Muscle of leg (tissue), 16 donors: ENCODE results near the gene LRRC41. TPM values are rescaled to one million over a fixed set of nuclear protein-coding genes. Genes with fewer than 3 reads are reported as not detected.

ENCODE experiments used
- DNase-seq: peaks from one replicate; pipeline ENCODE4 v3.0.0; 2013
- H3K27ac ChIP-seq: one replicate; pipeline ENCODE4 v1.5.1; 2013; ENCODE audit warnings: mild to moderate bottlenecking, low read length, control low read depth
- H3K27me3 ChIP-seq: one replicate; pipeline ENCODE4 v1.6.1; 2013; ENCODE audit warnings: low read length; ENCODE audit not compliant: control insufficient read depth, insufficient read depth
- H3K36me3 ChIP-seq: one replicate; pipeline ENCODE4 v1.6.1; 2013; ENCODE audit warnings: low read length; ENCODE audit not compliant: control insufficient read depth, insufficient read depth
- H3K4me1 ChIP-seq: one replicate; pipeline ENCODE4 v1.6.1; 2013; ENCODE audit warnings: low read length; ENCODE audit not compliant: control insufficient read depth, insufficient read depth
- H3K4me3 ChIP-seq: one replicate; pipeline ENCODE4 v1.5.1; 2013; ENCODE audit warnings: low read length, control low read depth
- H3K9me3 ChIP-seq: replicated peaks from 2 replicates; pipeline ENCODE4 v1.6.1; 2013; ENCODE audit warnings: low read depth, low read length; ENCODE audit not compliant: control insufficient read depth
- WGBS: methylation state at CpG from one replicate; pipeline ENCODE4 v1.1.5; 2013; ENCODE audit warnings: missing lambda C conversion rate; ENCODE audit not compliant: insufficient coverage; 5-methylcytosine and 5-hydroxymethylcytosine counted together
- long read RNA-seq, 11 donors: transcript quantifications; one replicate each; lab custom pipeline, GENCODE V29; 2026
- polyA plus RNA-seq, 8 donors: library from polyadenylated mRNA; unstranded; fragments of 120-200 nt; gene quantifications; one replicate each; pipeline versions ENCODE4 v1.2.1 to v1.2.3, GENCODE V29; 2013; ENCODE audit warnings: inconsistent platforms in 1 of 8, low replicate concordance in 1 of 8; ENCODE audit not compliant: insufficient read length in 8 of 8, insufficient read depth in 1 of 8
- total RNA-seq: library from RNA; stranded (reverse); fragments of 120-200 nt; gene quantifications from one replicate; pipeline ENCODE4 v1.2.4, GENCODE V29; 2013

LRRC41 gene, protein sequence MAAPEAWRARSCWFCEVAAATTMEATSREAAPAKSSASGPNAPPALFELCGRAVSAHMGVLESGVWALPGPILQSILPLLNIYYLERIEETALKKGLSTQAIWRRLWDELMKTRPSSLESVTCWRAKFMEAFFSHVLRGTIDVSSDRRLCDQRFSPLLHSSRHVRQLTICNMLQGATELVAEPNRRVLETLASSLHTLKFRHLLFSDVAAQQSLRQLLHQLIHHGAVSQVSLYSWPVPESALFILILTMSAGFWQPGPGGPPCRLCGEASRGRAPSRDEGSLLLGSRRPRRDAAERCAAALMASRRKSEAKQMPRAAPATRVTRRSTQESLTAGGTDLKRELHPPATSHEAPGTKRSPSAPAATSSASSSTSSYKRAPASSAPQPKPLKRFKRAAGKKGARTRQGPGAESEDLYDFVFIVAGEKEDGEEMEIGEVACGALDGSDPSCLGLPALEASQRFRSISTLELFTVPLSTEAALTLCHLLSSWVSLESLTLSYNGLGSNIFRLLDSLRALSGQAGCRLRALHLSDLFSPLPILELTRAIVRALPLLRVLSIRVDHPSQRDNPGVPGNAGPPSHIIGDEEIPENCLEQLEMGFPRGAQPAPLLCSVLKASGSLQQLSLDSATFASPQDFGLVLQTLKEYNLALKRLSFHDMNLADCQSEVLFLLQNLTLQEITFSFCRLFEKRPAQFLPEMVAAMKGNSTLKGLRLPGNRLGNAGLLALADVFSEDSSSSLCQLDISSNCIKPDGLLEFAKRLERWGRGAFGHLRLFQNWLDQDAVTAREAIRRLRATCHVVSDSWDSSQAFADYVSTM
- total RNA-seq, result 49.5 TPM
- 10 to 100 TPM; 50.7 to 65.5 (median 59.8) TPM for polyA plus RNA-seq
- long read RNA-seq, donor 1, full-length matches to known transcripts, result 2 of 17 reads
- long read RNA-seq, donor 1, partial matches to known transcripts, result 15 of 17 reads
- long read RNA-seq, donor 1, other reads (novel, unspliced or antisense), result 0 of 17 reads
- long read RNA-seq, donor 2, full-length matches to known transcripts, result 1 of 1 reads
- long read RNA-seq, donor 2, partial matches to known transcripts, result 0 of 1 reads
- long read RNA-seq, donor 2, other reads (novel, unspliced or antisense), result 0 of 1 reads
- long read RNA-seq, donor 3, full-length matches to known transcripts, result 11 of 714 reads
- long read RNA-seq, donor 3, partial matches to known transcripts, result 560 of 714 reads
- long read RNA-seq, donor 3, other reads (novel, unspliced or antisense), result 143 of 714 reads
- long read RNA-seq, donor 4, full-length matches to known transcripts, result 9 of 22 reads
- long read RNA-seq, donor 4, partial matches to known transcripts, result 13 of 22 reads
- long read RNA-seq, donor 4, other reads (novel, unspliced or antisense), result 0 of 22 reads
- long read RNA-seq, donor 5, full-length matches to known transcripts, result 12 of 1,468 reads
- long read RNA-seq, donor 5, partial matches to known transcripts, result 1,300 of 1,468 reads
- long read RNA-seq, donor 5, other reads (novel, unspliced or antisense), result 156 of 1,468 reads
- long read RNA-seq, donor 6, full-length matches to known transcripts, result 12 of 25 reads
- long read RNA-seq, donor 6, partial matches to known transcripts, result 13 of 25 reads
- long read RNA-seq, donor 6, other reads (novel, unspliced or antisense), result 0 of 25 reads
- long read RNA-seq, donor 7, full-length matches to known transcripts, result 14 of 22 reads
- long read RNA-seq, donor 7, partial matches to known transcripts, result 8 of 22 reads
- long read RNA-seq, donor 7, other reads (novel, unspliced or antisense), result 0 of 22 reads
- long read RNA-seq, donor 8, full-length matches to known transcripts, result 4 of 10 reads
- long read RNA-seq, donor 8, partial matches to known transcripts, result 6 of 10 reads
- long read RNA-seq, donor 8, other reads (novel, unspliced or antisense), result 0 of 10 reads
- long read RNA-seq, donor 9, full-length matches to known transcripts, result 5 of 31 reads
- long read RNA-seq, donor 9, partial matches to known transcripts, result 26 of 31 reads
- long read RNA-seq, donor 9, other reads (novel, unspliced or antisense), result 0 of 31 reads
- long read RNA-seq, donor 10, full-length matches to known transcripts, result 3 of 9 reads
- long read RNA-seq, donor 10, partial matches to known transcripts, result 6 of 9 reads
- long read RNA-seq, donor 10, other reads (novel, unspliced or antisense), result 0 of 9 reads
- long read RNA-seq, donor 11, full-length matches to known transcripts, result 4 of 18 reads
- long read RNA-seq, donor 11, partial matches to known transcripts, result 14 of 18 reads
- long read RNA-seq, donor 11, other reads (novel, unspliced or antisense), result 0 of 18 reads

DNA sequence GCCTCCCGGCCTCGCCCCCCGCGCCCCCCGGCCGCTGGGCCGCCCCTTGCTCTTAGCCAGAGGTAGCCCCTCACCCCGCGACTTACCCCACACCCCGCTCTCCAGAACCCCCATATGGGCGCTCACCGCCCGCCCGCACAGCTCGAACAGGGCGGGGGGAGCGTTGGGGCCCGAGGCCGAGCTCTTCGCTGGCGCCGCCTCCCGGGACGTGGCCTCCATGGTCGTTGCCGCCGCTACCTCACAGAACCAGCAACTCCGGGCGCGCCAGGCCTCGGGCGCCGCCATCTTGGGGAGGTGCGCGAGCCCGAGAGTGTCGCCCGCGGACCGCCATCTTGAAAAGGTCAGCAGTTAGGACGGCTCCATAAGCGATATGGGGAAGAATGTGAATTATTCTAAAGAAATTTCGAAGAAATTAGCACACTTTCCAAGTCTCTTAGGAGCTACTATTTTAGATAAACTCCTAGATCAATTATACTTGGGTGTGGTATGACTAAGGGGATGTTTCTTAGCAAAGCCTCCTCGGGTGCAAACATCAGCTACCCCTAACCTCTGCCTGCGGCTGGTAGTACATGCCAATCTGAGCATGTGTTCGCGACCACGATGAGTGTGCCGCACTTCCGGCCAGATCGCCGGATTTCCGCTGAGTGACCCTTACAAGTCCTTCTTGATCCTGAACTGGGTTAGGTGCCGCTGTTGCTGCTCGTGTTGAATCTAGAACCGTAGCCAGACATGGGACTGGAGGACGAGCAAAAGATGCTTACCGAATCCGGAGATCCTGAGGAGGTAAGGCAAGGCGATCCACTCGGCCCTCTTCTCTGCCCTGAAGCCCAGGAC lies at the start of gene LRRC41, which contains the start of gene UQCRH:
Gene LRRC41 (minus strand): TSS at position 579 of the 834 bp plus-strand sequence. CDS start 294 bp downstream, at position 285.
Gene UQCRH (plus strand): TSS at position 661 of the 834 bp plus-strand sequence. CDS start 69 bp downstream, at position 730.
- peaks cover 6% of the 10 kb centered on the region for H3K36me3 ChIP-seq
- peak within 1 kb of the TSS; percentile 99 for H3K27ac ChIP-seq
- under 1% methylated on average over 38 of the region's 61 CpGs for WGBS
- peaks cover 27% of the 10 kb centered on the region for H3K4me1 ChIP-seq
- peak within 1 kb of the TSS; percentile 95 for H3K4me3 ChIP-seq
- DNase-seq, result peak; percentile 98
- no peaks in the 10 kb centered on the region for H3K27me3 ChIP-seq
- no peaks in the 10 kb centered on the region for H3K9me3 ChIP-seq

DNA sequence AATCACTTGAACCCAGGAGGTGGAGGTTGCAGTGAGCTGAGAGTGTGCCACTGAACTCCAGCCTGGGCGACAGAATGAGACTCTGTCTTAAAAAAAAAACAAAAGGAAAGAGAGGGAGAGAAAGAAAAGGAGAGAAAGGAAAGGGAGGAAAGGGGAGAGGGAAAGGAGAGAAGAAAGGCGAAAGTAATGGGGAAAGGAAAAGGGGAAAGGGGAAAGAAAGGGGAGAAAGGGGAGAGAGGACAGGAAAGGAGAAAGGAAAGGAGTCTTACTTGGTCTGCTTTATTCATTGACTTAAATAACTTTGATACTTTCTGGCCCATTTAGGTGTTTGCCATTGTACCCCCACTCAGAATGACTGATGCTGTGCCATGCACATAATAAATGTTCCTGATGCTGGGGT lies 48.9 kb upstream of the LRRC41 start:
- Histone ChIP-seq H3K36me3 (peaks cover 45% of the 10 kb centered on the region), H3K4me1 (no peaks in the 10 kb centered on the region), H3K27ac (no peak overlapping the region), H3K27me3 (no peaks in the 10 kb centered on the region), H3K9me3 (no peaks in the 10 kb centered on the region), H3K4me3 (no peak overlapping the region)
- 85% methylated on average over 2 of the region's 2 CpGs for WGBS
- no peak for DNase-seq

DNA sequence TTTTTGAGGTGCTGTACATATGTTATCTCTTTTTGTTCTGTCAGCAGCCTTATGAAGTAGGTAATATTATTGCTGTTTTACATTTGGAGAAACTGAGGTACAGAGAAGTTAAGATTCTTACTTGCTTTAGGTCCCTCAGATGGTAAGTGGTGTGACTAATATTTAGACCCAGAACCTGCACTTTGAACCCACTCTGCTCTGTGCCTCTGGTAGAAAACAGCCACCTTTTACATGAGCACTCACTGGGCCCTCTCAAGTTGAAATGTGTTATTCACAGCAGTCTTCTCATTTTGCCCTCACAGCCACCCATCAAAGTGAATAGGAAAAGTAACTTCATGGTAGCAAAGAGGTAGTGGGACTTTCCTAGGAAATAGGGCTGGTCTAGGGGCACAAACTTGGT lies 41.9 kb upstream of the LRRC41 start:
- DNase-seq, result no peak
- no peak overlapping the region for H3K27ac ChIP-seq

DNA sequence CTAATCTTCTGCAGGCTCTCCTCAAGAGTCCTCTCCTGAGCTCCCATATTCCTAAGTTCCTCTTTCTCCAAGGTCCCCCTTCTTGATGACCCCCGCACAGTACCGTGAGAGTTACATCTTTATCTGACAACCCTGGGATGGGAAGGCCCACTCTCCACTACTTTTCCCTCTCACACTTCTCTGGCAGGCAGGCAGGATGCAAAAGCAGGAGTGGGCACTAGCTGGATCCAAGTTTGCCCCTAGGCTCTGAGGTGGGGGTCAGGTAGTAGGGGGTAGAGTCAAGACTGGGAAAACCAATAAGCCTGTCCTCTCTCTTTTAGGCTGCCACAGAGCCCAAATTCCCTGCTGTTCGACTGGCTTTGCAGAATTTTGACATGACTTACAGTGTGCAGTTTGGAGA lies 41.1 kb upstream of the LRRC41 start:
- H3K4me3 ChIP-seq, result no peak overlapping the region
- peaks cover 45% of the 10 kb centered on the region for H3K36me3 ChIP-seq
- no peaks in the 10 kb centered on the region for H3K27me3 ChIP-seq
- WGBS, result 88% methylated on average over 1 of the region's 3 CpGs
- no peaks in the 10 kb centered on the region for H3K9me3 ChIP-seq
- H3K4me1 ChIP-seq, result peaks cover 28% of the 10 kb centered on the region
- no peak overlapping the region for H3K27ac ChIP-seq
- no peak for DNase-seq

More for the DNA sequence above, 41.9 kb upstream of the LRRC41 start:
- peaks cover 23% of the 10 kb centered on the region for H3K4me1 ChIP-seq
- H3K9me3 ChIP-seq, result no peaks in the 10 kb centered on the region
- H3K36me3 ChIP-seq, result peaks cover 53% of the 10 kb centered on the region
- H3K4me3 ChIP-seq, result no peak overlapping the region
- no peaks in the 10 kb centered on the region for H3K27me3 ChIP-seq

DNA sequence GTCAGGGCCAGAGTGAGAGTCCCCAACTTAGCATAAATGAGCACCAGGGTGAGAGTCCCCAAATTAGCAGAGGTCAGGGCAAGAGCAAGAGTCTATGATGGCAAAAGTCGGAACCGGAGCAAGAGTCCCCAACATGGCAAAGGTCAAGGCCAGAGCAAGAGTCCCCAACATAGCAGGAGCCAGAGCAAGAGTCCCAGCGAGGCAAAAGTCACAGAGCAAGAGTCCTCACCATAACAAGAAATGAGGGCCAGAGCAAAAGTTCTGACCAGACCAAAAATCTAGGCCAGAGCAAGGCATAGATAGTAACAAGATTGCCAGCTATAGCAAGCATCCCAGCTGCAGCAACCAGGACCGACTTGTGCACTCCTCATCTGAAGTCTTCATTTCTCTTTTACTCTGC lies 40.3 kb upstream of the LRRC41 start:
- H3K27ac ChIP-seq, result peak overlapping the region; percentile 9
- DNase-seq, result no peak
- no peaks in the 10 kb centered on the region for H3K9me3 ChIP-seq
- H3K4me1 ChIP-seq, result peaks cover 30% of the 10 kb centered on the region
- peaks cover 42% of the 10 kb centered on the region for H3K36me3 ChIP-seq
- H3K4me3 ChIP-seq, result no peak overlapping the region
- H3K27me3 ChIP-seq, result no peaks in the 10 kb centered on the region
- 76% methylated on average over 4 of the region's 4 CpGs for WGBS

DNA sequence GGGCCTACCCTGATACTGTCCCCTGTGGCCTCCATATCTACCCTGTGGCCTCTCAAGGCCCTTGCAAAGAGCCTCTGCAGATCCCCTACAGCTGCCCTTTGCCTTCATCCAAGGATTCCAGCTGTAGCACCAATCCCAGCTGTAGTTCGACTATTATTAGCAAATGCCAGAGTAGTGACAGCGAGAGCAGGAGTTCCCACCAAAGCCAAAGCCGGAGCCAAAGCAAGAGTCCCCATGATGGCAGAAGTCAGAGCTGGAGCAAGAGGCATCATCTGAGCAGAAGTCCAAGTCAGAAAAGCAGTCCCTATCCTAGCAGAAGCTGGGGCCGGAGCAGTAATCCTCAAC lies 39.9 kb upstream of the LRRC41 start:
- H3K36me3 ChIP-seq, result peaks cover 42% of the 10 kb centered on the region
- H3K4me3 ChIP-seq, result no peak overlapping the region
- H3K9me3 ChIP-seq, result no peaks in the 10 kb centered on the region
- H3K27ac ChIP-seq, result peak overlapping the region; percentile 9
- H3K4me1 ChIP-seq, result peaks cover 30% of the 10 kb centered on the region
- DNase-seq, result no peak
- 86% methylated on average over 4 of the region's 4 CpGs for WGBS
- H3K27me3 ChIP-seq, result no peaks in the 10 kb centered on the region

DNA sequence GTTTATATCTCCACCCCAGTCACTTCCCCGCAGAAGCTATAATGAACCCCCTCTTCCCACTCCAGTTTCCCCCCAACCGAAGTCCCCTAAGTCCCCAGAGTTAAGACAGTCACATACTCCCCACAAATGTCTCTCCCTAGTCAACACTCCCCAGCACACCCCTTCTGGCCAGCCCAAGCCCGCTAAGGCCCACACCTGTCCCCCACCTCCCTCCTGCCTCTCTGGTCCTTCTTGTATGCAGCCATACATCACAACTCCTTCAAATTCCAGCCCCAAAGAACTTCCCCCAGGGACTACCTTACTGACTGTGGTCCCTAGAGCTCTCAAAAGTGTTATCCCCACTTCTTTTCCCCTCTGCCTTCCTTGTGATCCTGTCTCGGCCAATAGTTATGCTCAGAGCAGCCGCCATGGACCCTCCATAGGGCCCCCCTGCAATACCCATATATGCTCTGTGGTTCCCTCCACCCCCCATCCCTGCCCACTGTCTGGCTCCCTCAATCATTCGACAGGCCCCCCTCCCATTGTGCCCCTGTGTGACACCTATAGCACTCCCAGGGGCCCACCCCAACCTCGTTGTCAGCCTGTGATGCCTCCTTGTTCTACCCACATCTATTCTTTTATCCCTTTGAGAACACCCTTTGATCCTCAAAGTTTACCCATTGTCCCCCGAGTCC lies 39.4 kb upstream of the LRRC41 start:
- H3K9me3 ChIP-seq, result no peaks in the 10 kb centered on the region
- peaks cover 30% of the 10 kb centered on the region for H3K4me1 ChIP-seq
- H3K4me3 ChIP-seq, result no peak overlapping the region
- 73% methylated on average over 8 of the region's 8 CpGs for WGBS
- no peak for DNase-seq
- no peak overlapping the region for H3K27ac ChIP-seq
- peaks cover 42% of the 10 kb centered on the region for H3K36me3 ChIP-seq
- H3K27me3 ChIP-seq, result no peaks in the 10 kb centered on the region
